ENCODE data around the gene CHST14.

CHST14 gene

DNA sequence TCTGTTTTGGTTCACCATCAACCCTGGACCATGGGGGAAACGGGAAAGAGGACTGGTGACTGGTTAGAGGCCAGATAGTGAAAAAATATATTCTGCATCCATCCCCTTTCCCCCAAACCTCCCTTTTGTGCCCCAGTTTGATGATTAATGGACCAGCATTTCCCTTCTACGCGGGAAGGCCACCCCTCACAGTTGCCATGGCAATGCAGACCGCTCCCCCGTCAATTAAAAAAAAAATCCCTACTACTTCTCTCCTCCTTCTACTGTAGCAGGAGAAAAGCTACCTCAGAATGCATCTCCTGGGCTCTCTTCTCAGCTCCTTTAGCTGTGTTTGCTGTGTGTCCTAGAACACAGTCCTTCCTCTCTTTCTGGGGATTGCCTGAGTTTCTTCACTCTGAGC, 26.0 kb upstream of the CHST14 start:
- H3K4me3 ChIP-seq (ENCODE audit: low read depth, low read length), result no peak overlapping the region
- H3K27me3 ChIP-seq, result no peaks in the 10 kb centered on the region
- no peaks in the 10 kb centered on the region for H3K9me3 ChIP-seq
- no peak for DNase-seq
- H3K4me1 ChIP-seq, result peaks cover 4% of the 10 kb centered on the region
- H3K36me3 ChIP-seq, result no peaks in the 10 kb centered on the region
- TF ChIP-seq, protein P1, sequence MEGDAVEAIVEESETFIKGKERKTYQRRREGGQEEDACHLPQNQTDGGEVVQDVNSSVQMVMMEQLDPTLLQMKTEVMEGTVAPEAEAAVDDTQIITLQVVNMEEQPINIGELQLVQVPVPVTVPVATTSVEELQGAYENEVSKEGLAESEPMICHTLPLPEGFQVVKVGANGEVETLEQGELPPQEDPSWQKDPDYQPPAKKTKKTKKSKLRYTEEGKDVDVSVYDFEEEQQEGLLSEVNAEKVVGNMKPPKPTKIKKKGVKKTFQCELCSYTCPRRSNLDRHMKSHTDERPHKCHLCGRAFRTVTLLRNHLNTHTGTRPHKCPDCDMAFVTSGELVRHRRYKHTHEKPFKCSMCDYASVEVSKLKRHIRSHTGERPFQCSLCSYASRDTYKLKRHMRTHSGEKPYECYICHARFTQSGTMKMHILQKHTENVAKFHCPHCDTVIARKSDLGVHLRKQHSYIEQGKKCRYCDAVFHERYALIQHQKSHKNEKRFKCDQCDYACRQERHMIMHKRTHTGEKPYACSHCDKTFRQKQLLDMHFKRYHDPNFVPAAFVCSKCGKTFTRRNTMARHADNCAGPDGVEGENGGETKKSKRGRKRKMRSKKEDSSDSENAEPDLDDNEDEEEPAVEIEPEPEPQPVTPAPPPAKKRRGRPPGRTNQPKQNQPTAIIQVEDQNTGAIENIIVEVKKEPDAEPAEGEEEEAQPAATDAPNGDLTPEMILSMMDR (IDR thresholded peaks at IDR 0.05; ENCODE audit: low read depth, low read length), result no peak

DNA sequence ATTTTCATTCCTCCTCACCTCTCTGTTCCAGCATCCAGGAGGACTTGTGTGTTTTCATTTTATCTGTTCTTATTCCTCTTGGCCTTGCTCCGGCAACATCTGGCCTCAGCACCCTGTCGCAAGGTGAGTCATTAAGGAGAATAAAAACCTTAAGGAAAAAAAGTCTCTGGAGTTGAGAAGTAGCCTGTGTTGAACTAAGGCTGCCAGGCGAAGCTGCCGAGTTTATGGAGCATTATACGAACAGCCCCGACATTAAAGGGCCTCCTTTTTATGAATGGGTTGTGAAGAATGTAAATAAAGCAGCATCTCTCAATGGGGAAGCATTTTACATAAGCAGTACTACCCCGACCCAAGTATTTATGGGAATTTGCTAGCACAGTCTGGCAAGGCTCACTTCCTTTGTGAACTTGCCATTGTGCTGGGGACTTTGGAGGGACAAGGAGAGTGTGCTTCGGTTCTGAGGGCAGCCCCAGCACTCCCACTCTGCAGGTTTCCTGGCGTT, 25.3 kb upstream of the CHST14 start:
- TF ChIP-seq, protein P1 (IDR thresholded peaks at IDR 0.05; ENCODE audit: low read depth, low read length), result no peak
- H3K36me3 ChIP-seq, result no peaks in the 10 kb centered on the region
- no peaks in the 10 kb centered on the region for H3K9me3 ChIP-seq
- H3K4me1 ChIP-seq, result peaks cover 4% of the 10 kb centered on the region
- no peak for DNase-seq
- no peak overlapping the region for H3K4me3 ChIP-seq (ENCODE audit: low read depth, low read length)
- no peaks in the 10 kb centered on the region for H3K27me3 ChIP-seq

DNA sequence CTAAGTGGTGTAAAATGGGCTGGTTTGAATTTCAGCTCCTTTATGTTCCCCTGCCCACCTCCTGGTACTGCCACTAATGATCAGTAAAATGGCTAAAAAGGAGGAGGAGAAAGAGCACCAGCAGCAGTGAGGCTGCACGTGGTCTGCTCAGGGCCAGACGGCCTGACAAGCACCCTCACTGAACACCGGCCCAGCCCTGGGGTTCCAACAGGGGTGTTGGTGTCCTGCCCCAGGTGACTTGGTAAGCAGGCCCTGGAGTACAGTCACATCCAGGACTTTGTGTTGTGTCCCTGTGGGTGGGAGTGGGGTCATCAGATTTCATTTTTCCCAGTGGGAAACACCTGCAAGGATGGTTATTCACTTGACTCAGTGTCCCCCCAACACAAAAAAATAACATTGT, 24.6 kb upstream of the CHST14 start:
- DNase-seq, result no peak
- H3K4me1 ChIP-seq, result peaks cover 4% of the 10 kb centered on the region
- TF ChIP-seq, protein P1 (IDR thresholded peaks at IDR 0.05; ENCODE audit: low read depth, low read length), result no peak

DNA sequence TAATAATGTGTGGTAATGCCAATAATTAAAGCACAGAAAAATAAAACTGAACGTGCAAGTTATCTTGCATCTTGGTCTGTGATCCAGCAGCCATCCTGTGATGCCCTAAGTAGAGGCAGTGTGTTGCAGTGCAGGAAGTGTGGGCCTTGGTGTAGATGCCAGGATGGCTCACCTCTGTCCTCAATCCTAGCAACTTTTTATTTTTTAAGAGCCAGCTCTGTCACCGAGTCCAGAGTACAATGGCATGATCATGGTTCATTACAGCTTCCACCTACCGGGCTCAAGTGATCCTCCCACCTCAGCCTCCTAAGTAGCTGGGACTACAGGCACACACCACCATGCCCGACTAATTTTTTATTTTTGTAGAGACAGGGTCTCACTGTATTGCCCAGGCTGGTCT, 22.4 kb upstream of the CHST14 start:
- TF ChIP-seq, protein P1 (IDR thresholded peaks at IDR 0.05; ENCODE audit: low read depth, low read length), result no peak
- no peak for DNase-seq
- Histone ChIP-seq H3K36me3 (no peaks in the 10 kb centered on the region), H3K9me3 (no peaks in the 10 kb centered on the region), H3K27me3 (no peaks in the 10 kb centered on the region), H3K4me3 (ENCODE audit: low read depth, low read length) (no peak overlapping the region), H3K4me1 (peaks cover 4% of the 10 kb centered on the region)

More for the DNA sequence above, 24.6 kb upstream of the CHST14 start:
- no peaks in the 10 kb centered on the region for H3K27me3 ChIP-seq
- H3K9me3 ChIP-seq, result no peaks in the 10 kb centered on the region
- no peak overlapping the region for H3K4me3 ChIP-seq (ENCODE audit: low read depth, low read length)
- no peaks in the 10 kb centered on the region for H3K36me3 ChIP-seq

DNA sequence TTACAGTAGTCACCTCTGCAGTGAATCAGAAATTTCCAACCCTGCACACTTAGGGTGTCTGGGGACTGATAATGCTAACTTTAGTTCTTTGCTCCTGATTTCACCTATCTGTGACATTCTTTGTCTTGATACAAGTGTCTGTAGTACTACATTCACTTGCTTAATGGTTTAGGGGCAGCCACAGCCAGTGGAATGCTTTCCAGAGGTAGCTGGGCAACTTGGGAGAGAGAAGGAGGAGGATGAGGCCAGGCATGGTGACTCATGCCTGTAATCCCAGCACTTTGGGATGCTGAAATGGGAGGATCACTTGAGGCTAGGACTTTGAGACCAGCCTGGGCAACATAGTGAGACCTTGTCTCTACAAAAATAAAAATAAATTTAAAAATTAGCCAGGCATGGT, 21.5 kb upstream of the CHST14 start:
- Histone ChIP-seq H3K9me3 (no peaks in the 10 kb centered on the region), H3K27me3 (no peaks in the 10 kb centered on the region), H3K4me1 (peaks cover 4% of the 10 kb centered on the region), H3K4me3 (ENCODE audit: low read depth, low read length) (no peak overlapping the region), H3K36me3 (no peaks in the 10 kb centered on the region)
- TF ChIP-seq, protein P1 (IDR thresholded peaks at IDR 0.05; ENCODE audit: low read depth, low read length), result no peak
- no peak for DNase-seq

DNA sequence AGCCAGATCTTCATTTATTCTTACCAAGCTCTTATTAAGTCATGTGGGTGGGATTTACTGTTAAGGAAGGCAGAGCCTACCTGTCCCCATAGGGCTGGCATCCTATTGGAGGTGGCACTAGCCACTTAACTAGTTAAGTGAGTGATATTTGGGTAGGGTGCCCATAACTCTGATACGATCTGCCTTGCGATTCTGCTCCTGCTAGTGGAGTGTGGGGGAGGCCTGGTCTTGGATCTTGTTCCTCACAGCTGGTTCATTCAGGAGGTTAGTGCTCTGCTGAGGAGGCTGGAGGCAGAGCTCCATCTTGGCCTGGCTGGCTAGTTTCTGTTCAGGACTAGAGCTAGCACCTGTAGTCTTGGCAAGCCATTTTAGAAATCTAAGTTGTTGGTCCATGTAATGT, 20.7 kb upstream of the CHST14 start:
- Histone ChIP-seq H3K36me3 (no peaks in the 10 kb centered on the region), H3K4me1 (peaks cover 8% of the 10 kb centered on the region), H3K27me3 (no peaks in the 10 kb centered on the region), H3K4me3 (ENCODE audit: low read depth, low read length) (no peak overlapping the region), H3K9me3 (no peaks in the 10 kb centered on the region)
- no peak for DNase-seq
- TF ChIP-seq, protein P1 (IDR thresholded peaks at IDR 0.05; ENCODE audit: low read depth, low read length), result no peak

Measured in BE2C (cell line).